HepG2 (cell line): Measurements from ENCODE around the gene RHOC. TPM values are rescaled to one million over a fixed set of nuclear protein-coding genes. Genes with fewer than 3 reads are reported as not detected.

Source experiments
- ATAC-seq: fragments of 200-7000 bp; cut with Tn5 transposase; 3 replicates; pipeline ENCODE4 v1.9.1; 2020; ENCODE audit warnings: mild to moderate bottlenecking, moderate library complexity
- BruUV-seq: library from RNA; stranded (reverse); fragments of 400-500 nt; replicated peaks from 2 replicates; lab custom pipeline; 2021; lab: Mats Ljungman, UMichigan
- CTCF ChIA-PET: fragments of 300-600 bp; formaldehyde crosslinking; extraction: SDS; loops from one replicate; lab custom pipeline; 2021; ENCODE audit warnings: low total read pairs, inconsistent platforms, low intra/inter-chr PET ratio; lab: Yijun Ruan, JAX
- POLR2A ChIA-PET: fragments of 350-600 bp; sonication (Branson Sonifier 250); formaldehyde crosslinking; loops from one replicate; lab custom pipeline; 2020; ENCODE audit warnings: antibody characterized with exemption, inconsistent platforms; lab: Yijun Ruan, JAX
- DNase-seq: peaks from one replicate; pipeline ENCODE4 v3.0.0-alpha.2; 2015; ENCODE audit warnings: low spot score
- FAIRE-seq: peaks from 3 replicates; lab custom pipeline; 2011; peaks lifted over from hg19 to GRCh38; lab: Jason Lieb, UNC
- H2AFZ ChIP-seq: one replicate; pipeline ENCODE4 v1.6.1; 2011; ENCODE audit warnings: low read length, inconsistent platforms
- H3K27ac ChIP-seq: fragments of 300-600 bp; 3 replicates; pipeline ENCODE4 v1.8.0; 2011; ENCODE audit warnings: mixed run types, mild to moderate bottlenecking, mixed read lengths, low read length, inconsistent platforms; ENCODE audit not compliant: insufficient read depth; ENCODE audit errors: extremely low read length
- H3K27me3 ChIP-seq, 2 experiments: fragments of 200-600 bp in 1 of 2; 2 replicates in 1 of 2; 3 replicates in 1 of 2; pipeline versions ENCODE4 v1.6.0 to v1.8.0; 2011; ENCODE audit warnings: low read length in 2 of 2, mild to moderate bottlenecking in 2 of 2, moderate library complexity in 2 of 2, inconsistent platforms in 1 of 2; ENCODE audit not compliant: insufficient read depth in 2 of 2, control insufficient read depth in 1 of 2
- H3K36me3 ChIP-seq, 2 experiments: fragments of 200-600 bp in 1 of 2; replicated peaks in 1 of 2; 2 replicates in 1 of 2; 3 replicates in 1 of 2; pipeline versions ENCODE4 v1.5.1 to v1.8.0; 2011; ENCODE audit warnings: low read length in 2 of 2, inconsistent platforms in 1 of 2; ENCODE audit not compliant: insufficient read depth in 2 of 2, control insufficient read depth in 1 of 2
- H3K4me1 ChIP-seq: 2 replicates; pipeline ENCODE4 v1.5.1; 2012; ENCODE audit warnings: low read length, inconsistent platforms; ENCODE audit not compliant: insufficient read depth
- H3K4me2 ChIP-seq: 2 replicates; pipeline ENCODE4 v1.6.0; 2011; ENCODE audit warnings: low read depth, low read length, inconsistent platforms
- H3K4me3 ChIP-seq, 3 experiments: fragments of 200-600 bp in 1 of 3; sonication (generic), shearing (Covaris generic) in 1 of 3; replicated peaks in 1 of 3; 2 replicates each; pipeline ENCODE4 v1.5.1; 2011 to 2016; ENCODE audit warnings: low read length in 3 of 3, inconsistent platforms in 2 of 3, low read depth in 2 of 3, mild to moderate bottlenecking in 2 of 3, control low read depth in 1 of 3, mixed read lengths in 1 of 3; ENCODE audit not compliant: insufficient read depth in 1 of 3
- H3K79me2 ChIP-seq: one replicate; pipeline ENCODE4 v1.6.1; 2011; ENCODE audit warnings: low read length, inconsistent platforms; ENCODE audit not compliant: insufficient read depth
- H3K9ac ChIP-seq: 2 replicates; pipeline ENCODE4 v1.6.0; 2011; ENCODE audit warnings: mild to moderate bottlenecking, low read depth, low read length, inconsistent platforms; ENCODE audit not compliant: insufficient read depth
- H3K9me3 ChIP-seq: 2 replicates; pipeline ENCODE4 v1.5.1; 2012; ENCODE audit warnings: mild to moderate bottlenecking, low read length
- H4K20me1 ChIP-seq: 2 replicates; pipeline ENCODE4 v1.6.0; 2011; ENCODE audit warnings: inconsistent platforms, mild to moderate bottlenecking, low read length, moderate library complexity; ENCODE audit not compliant: insufficient read depth
- ELF1 ChIP-seq: sonication (generic); formaldehyde crosslinking; IDR thresholded peaks from 2 replicates; pipeline ENCODE4 v1.4.0; 2020; ENCODE audit warnings: missing genetic modification reagents
- FLYWCH1 ChIP-seq: sonication (generic); formaldehyde crosslinking; IDR thresholded peaks from 2 replicates; pipeline ENCODE4 v1.8.1; 2023; ENCODE audit warnings: mild to moderate bottlenecking, missing genetic modification reagents
- ISL2 ChIP-seq: sonication (generic); formaldehyde crosslinking; IDR thresholded peaks from 2 replicates; pipeline ENCODE4 v1.5.0; 2020; ENCODE audit warnings: missing genetic modification reagents
- KDM2A ChIP-seq: sonication (generic); formaldehyde crosslinking; IDR thresholded peaks from 2 replicates; pipeline ENCODE4 v1.4.0; 2020; ENCODE audit warnings: low read depth, missing genetic modification reagents, borderline replicate concordance
- KLF16 ChIP-seq, 2 experiments: sonication (generic) in 1 of 2; formaldehyde crosslinking in 1 of 2; IDR thresholded peaks; 2 replicates each; pipeline versions ENCODE4 v1.6.1 to v1.8.0; 2016 to 2023; ENCODE audit warnings: missing genetic modification reagents in 2 of 2, missing compliant biosample characterization in 1 of 2
- NFIC ChIP-seq: IDR thresholded peaks from 2 replicates; pipeline ENCODE4 v1.6.1; 2012; ENCODE audit warnings: mild to moderate bottlenecking, low read length, inconsistent platforms
- NONO ChIP-seq, 2 experiments: fragments of 450-650 bp in 1 of 2; sonication (generic) in 1 of 2; formaldehyde crosslinking in 1 of 2; IDR thresholded peaks in 1 of 2; conservative IDR thresholded peaks in 1 of 2; 2 replicates each; pipeline versions ENCODE4 v1.6.1 to v1.8.0; 2017 to 2022; ENCODE audit warnings: mild to moderate bottlenecking in 1 of 2, missing genetic modification reagents in 1 of 2, moderate library complexity in 1 of 2
- RAD21 ChIP-seq: fragments of 450-650 bp; formaldehyde crosslinking; IDR thresholded peaks from 2 replicates; pipeline ENCODE4 v1.5.0; 2020; ENCODE audit warnings: mild to moderate bottlenecking
- SRF ChIP-seq: IDR thresholded peaks from 2 replicates; pipeline ENCODE4 v1.6.1; 2011; ENCODE audit warnings: mild to moderate bottlenecking, low read depth, low read length, moderate library complexity
- SRSF1 ChIP-seq: fragments of 200-400 bp; formaldehyde crosslinking; optimal IDR thresholded peaks from 2 replicates; pipeline ENCODE3; 2017; ENCODE audit warnings: mild to moderate bottlenecking, low read depth, low read length, moderate library complexity
- STAG1 ChIP-seq: sonication (generic); formaldehyde crosslinking; IDR thresholded peaks from 2 replicates; pipeline ENCODE4 v1.4.0; 2020; ENCODE audit warnings: missing genetic modification reagents
- ZFP1 ChIP-seq: IDR thresholded peaks from 2 replicates; pipeline ENCODE4 v1.6.1; 2016
- ZMYM4 ChIP-seq: sonication (generic); formaldehyde crosslinking; IDR thresholded peaks from 2 replicates; pipeline ENCODE4 v1.8.1; 2023; ENCODE audit warnings: mild to moderate bottlenecking, missing genetic modification reagents
- ZNF207 ChIP-seq: fragments of 450-650 bp; IDR thresholded peaks from 2 replicates; pipeline ENCODE4 v1.6.1; 2016; ENCODE audit warnings: antibody characterized with exemption, borderline replicate concordance
- ZNF572 ChIP-seq: sonication (generic); formaldehyde crosslinking; IDR thresholded peaks from 2 replicates; pipeline ENCODE4 v1.5.1; 2020; ENCODE audit warnings: mild to moderate bottlenecking, missing genetic modification reagents
- ZNF781 ChIP-seq: sonication (generic); formaldehyde crosslinking; IDR thresholded peaks from 2 replicates; pipeline ENCODE4 v1.5.1; 2020; ENCODE audit warnings: borderline replicate concordance, mild to moderate bottlenecking, missing genetic modification reagents; ENCODE audit errors: not compliant biosample characterization
- WGBS: methylation state at CpG from one replicate; pipeline ENCODE4 v1.1.6; 2017; ENCODE audit warnings: low lambda C conversion rate; 5-methylcytosine and 5-hydroxymethylcytosine counted together
- in situ Hi-C: cut with HindIII; loops from 2 replicates; pipeline ENCODE4 v1.10.0; 2017; ENCODE audit warnings: low pct_unique_long_range_greater_than_20kb; ENCODE audit not compliant: extremely low pct_ligation_motif_present
- intact Hi-C: fragments of 100-400 bp; cut with micrococcal nuclease; formaldehyde crosslinking; loops from one replicate; pipeline ENCODE4 v1.10.0; 2022; ENCODE audit not compliant: unreplicated experiment
- polyA plus RNA-seq, 8 experiments: library from polyadenylated mRNA; depleted of rRNA in 3 of 8; stranded (reverse) in 7 of 8; unstranded in 1 of 8; fragments of >200 nt; fragmentation: Illumina TruSeq in 4 of 8; extraction: Trizol in 4 of 8; gene quantifications; 2 replicates each; pipeline versions ENCODE4 v1.2.1 to v1.2.3, GENCODE V29; 2011 to 2016; ENCODE audit warnings: low read depth in 4 of 8, missing spikeins in 1 of 8, mixed read lengths in 1 of 8; ENCODE audit not compliant: insufficient read depth in 1 of 8
- total RNA-seq, 5 experiments: library from RNA; depleted of rRNA; stranded (reverse); fragments of >200 nt; fragmentation: Illumina TruSeq; extraction: Trizol; gene quantifications; 2 replicates each; pipeline ENCODE4 v1.2.3, GENCODE V29; 2016; ENCODE audit warnings: low read depth in 1 of 5
- TF ChIP-seq, protein P1 (sequence below): sonication (generic); formaldehyde crosslinking; IDR thresholded peaks from 2 replicates; pipeline ENCODE4 v1.5.0; 2020; ENCODE audit warnings: missing genetic modification reagents
- TF ChIP-seq, protein P2 (sequence below): sonication (generic); formaldehyde crosslinking; IDR thresholded peaks from 2 replicates; pipeline ENCODE4 v1.4.0; 2020; ENCODE audit warnings: mild to moderate bottlenecking, missing genetic modification reagents

The RHOC gene
- total and polyA plus RNA-seq, 2 of the 13 experiments (the other 11 are each of a cell fraction or from before 2014, with no cell fraction given) = 64.3 to 182 TPM

DNA sequence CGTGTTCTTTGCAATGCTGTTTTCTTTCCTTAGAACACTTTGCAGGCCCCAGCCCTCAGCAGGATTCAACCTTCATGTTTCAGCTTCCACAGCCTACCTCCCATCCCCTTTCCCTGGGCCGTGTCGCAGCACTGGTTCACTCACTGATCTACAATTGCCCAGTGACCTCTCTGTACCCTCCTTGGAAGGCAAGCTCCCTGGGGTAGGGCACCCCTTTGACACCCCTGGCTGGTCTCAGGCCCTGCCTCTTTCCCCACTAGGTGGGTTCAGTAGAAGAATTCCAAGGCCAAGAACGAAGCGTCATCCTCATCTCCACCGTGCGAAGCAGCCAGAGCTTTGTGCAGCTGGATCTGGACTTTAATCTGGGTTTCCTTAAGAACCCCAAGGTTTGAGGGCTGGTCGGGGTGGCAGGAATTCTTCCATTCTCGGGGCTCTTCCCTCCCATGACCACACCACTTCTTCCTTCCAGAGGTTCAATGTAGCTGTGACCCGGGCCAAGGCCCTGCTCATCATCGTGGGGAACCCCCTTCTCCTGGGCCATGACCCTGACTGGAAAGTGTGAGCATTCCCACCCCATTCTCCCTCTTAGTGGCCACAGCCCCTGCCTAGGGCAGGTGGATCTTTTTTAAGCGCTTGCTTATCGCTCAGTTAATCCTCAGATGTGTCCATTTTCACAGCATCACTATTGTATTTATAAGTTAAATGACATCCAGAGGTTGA is 7.3 kb downstream of the RHOC start:
- peaks cover 72% of the 10 kb centered on the region for H3K4me1 ChIP-seq
- H4K20me1 ChIP-seq = no peaks in the 10 kb centered on the region
- in situ Hi-C loops (loop anchor here (10.0 to 25.0 kb wide), 2 partner anchors 195 to 338 kb away; partner anchors contain the start of gene WNT2B), intact Hi-C loops (loop anchor here (2.0 kb wide), 1 partner anchor 25 kb away; the partner anchor contains the start of gene MOV10)
- no peaks in the 10 kb centered on the region for H3K9me3 ChIP-seq
- H3K27me3 ChIP-seq = no peaks in the 10 kb centered on the region
- TSS peak; percentile 46 for BruUV-seq
- peak overlapping the region; percentile 61 for H3K9ac ChIP-seq
- no peak for DNase-seq
- no peak overlapping the region for H2AFZ ChIP-seq
- CTCF ChIA-PET = no interaction called here
- no peak for FAIRE-seq
- peak overlapping the region in 1 of 3 experiments; percentile 42; a peak in 2 of 6 replicates for H3K4me3 ChIP-seq
- TF ChIP-seq SRF (no peak), KDM2A (CRISPR knock-in tag) (no peak), ZFP1 (no peak), ZMYM4 (CRISPR knock-in tag) (no peak), NONO (IDR thresholded peaks at IDR 0.05) (no peak), NONO (CRISPR knock-in tag; conservative IDR thresholded peaks at IDR 0.05) (0 out of 2 replicates have a peak, but pooled peaks have one; percentile 37), ZNF781 (CRISPR knock-in tag) (peak; percentile 20), ZNF207 (no peak), RAD21 (no peak), ISL2 (CRISPR knock-in tag) (no peak), SRSF1 (peak; percentile 8), STAG1 (no peak), KLF16 (CRISPR knock-in tag; IDR thresholded peaks at IDR 0.05) (no peak), ZNF572 (CRISPR knock-in tag) (no peak), NFIC (0 out of 2 replicates have a peak, but pooled peaks have one; percentile 2), ELF1 (CRISPR knock-in tag) (no peak), FLYWCH1 (no peak)
- TF ChIP-seq, protein P1, sequence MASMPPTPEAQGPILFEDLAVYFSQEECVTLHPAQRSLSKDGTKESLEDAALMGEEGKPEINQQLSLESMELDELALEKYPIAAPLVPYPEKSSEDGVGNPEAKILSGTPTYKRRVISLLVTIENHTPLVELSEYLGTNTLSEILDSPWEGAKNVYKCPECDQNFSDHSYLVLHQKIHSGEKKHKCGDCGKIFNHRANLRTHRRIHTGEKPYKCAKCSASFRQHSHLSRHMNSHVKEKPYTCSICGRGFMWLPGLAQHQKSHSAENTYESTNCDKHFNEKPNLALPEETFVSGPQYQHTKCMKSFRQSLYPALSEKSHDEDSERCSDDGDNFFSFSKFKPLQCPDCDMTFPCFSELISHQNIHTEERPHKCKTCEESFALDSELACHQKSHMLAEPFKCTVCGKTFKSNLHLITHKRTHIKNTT (CRISPR knock-in tag) = no peak
- TF ChIP-seq, protein P2, sequence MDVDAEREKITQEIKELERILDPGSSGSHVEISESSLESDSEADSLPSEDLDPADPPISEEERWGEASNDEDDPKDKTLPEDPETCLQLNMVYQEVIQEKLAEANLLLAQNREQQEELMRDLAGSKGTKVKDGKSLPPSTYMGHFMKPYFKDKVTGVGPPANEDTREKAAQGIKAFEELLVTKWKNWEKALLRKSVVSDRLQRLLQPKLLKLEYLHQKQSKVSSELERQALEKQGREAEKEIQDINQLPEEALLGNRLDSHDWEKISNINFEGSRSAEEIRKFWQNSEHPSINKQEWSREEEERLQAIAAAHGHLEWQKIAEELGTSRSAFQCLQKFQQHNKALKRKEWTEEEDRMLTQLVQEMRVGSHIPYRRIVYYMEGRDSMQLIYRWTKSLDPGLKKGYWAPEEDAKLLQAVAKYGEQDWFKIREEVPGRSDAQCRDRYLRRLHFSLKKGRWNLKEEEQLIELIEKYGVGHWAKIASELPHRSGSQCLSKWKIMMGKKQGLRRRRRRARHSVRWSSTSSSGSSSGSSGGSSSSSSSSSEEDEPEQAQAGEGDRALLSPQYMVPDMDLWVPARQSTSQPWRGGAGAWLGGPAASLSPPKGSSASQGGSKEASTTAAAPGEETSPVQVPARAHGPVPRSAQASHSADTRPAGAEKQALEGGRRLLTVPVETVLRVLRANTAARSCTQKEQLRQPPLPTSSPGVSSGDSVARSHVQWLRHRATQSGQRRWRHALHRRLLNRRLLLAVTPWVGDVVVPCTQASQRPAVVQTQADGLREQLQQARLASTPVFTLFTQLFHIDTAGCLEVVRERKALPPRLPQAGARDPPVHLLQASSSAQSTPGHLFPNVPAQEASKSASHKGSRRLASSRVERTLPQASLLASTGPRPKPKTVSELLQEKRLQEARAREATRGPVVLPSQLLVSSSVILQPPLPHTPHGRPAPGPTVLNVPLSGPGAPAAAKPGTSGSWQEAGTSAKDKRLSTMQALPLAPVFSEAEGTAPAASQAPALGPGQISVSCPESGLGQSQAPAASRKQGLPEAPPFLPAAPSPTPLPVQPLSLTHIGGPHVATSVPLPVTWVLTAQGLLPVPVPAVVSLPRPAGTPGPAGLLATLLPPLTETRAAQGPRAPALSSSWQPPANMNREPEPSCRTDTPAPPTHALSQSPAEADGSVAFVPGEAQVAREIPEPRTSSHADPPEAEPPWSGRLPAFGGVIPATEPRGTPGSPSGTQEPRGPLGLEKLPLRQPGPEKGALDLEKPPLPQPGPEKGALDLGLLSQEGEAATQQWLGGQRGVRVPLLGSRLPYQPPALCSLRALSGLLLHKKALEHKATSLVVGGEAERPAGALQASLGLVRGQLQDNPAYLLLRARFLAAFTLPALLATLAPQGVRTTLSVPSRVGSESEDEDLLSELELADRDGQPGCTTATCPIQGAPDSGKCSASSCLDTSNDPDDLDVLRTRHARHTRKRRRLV (CRISPR knock-in tag) = no peak
- peak overlapping the region; percentile 62 for H3K4me2 ChIP-seq
- WGBS = 80% methylated on average over 13 of the region's 13 CpGs
- H3K79me2 ChIP-seq = peaks cover 8% of the 10 kb centered on the region
- peaks cover 18 to 58% of the 10 kb centered on the region in 2 experiments for H3K36me3 ChIP-seq
- POLR2A ChIA-PET = interaction anchor here (0.9 to 9.2 kb wide), 19 partner anchors 8 to 310 kb away, joined by 3 to 251 read pairs (median 5); partner anchors contain the start of genes CAPZA1, CTTNBP2NL, MOV10 and PPM1J
- peak overlapping the region; percentile 93 for H3K27ac ChIP-seq
- ATAC-seq = no peak
